ENCODE data around the gene FKBP2.

GRCh38 chr11:64238076-64238475, 2.8 kb upstream of the FKBP2 start:
- TF ChIP-seq, protein P1, sequence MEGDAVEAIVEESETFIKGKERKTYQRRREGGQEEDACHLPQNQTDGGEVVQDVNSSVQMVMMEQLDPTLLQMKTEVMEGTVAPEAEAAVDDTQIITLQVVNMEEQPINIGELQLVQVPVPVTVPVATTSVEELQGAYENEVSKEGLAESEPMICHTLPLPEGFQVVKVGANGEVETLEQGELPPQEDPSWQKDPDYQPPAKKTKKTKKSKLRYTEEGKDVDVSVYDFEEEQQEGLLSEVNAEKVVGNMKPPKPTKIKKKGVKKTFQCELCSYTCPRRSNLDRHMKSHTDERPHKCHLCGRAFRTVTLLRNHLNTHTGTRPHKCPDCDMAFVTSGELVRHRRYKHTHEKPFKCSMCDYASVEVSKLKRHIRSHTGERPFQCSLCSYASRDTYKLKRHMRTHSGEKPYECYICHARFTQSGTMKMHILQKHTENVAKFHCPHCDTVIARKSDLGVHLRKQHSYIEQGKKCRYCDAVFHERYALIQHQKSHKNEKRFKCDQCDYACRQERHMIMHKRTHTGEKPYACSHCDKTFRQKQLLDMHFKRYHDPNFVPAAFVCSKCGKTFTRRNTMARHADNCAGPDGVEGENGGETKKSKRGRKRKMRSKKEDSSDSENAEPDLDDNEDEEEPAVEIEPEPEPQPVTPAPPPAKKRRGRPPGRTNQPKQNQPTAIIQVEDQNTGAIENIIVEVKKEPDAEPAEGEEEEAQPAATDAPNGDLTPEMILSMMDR (IDR thresholded peaks at IDR 0.05; ENCODE audit: low read depth, low read length, missing input control): no peak
- TF ChIP-seq RAD21 (IDR thresholded peaks at IDR 0.05) (no peak), ATF3 (IDR thresholded peaks at IDR 0.05) (no peak), REST (IDR thresholded peaks at IDR 0.05) (no peak), GABPA (IDR thresholded peaks at IDR 0.05 in 1 of 2, conservative IDR thresholded peaks at IDR 0.05 in 1 of 2) (no peak), JUND (IDR thresholded peaks at IDR 0.05) (no peak), TAF1 (conservative IDR thresholded peaks at IDR 0.05) (no peak), FOXA1 (IDR thresholded peaks at IDR 0.05) (no peak), YY1 (IDR thresholded peaks at IDR 0.05) (no peak), RXRA (IDR thresholded peaks at IDR 0.05) (no peak)

All from liver (tissue), 3 donors.